Lower leg skin (tissue), 3 donors: ENCODE results near the gene LAMC3.

Source experiments
- POLR2A ChIP-seq, 2 donors: fragments of 450-650 bp; IDR thresholded peaks; one replicate each; pipeline ENCODE4 v1.6.1; 2016 to 2017; ENCODE audit warnings: antibody characterized with exemption in 2 of 2, mild to moderate bottlenecking in 1 of 2, moderate library complexity in 1 of 2
- TF ChIP-seq, protein P1 (sequence below), 3 donors: fragments of 450-650 bp; IDR thresholded peaks; one replicate each; pipeline ENCODE4 v1.5.1; 2016; ENCODE audit warnings: antibody characterized with exemption in 3 of 3, mild to moderate bottlenecking in 3 of 3, moderate library complexity in 2 of 3

GRCh38 chr9:131032384-131032783 lies 23.4 kb downstream of the LAMC3 start:
- TF ChIP-seq, protein P1, sequence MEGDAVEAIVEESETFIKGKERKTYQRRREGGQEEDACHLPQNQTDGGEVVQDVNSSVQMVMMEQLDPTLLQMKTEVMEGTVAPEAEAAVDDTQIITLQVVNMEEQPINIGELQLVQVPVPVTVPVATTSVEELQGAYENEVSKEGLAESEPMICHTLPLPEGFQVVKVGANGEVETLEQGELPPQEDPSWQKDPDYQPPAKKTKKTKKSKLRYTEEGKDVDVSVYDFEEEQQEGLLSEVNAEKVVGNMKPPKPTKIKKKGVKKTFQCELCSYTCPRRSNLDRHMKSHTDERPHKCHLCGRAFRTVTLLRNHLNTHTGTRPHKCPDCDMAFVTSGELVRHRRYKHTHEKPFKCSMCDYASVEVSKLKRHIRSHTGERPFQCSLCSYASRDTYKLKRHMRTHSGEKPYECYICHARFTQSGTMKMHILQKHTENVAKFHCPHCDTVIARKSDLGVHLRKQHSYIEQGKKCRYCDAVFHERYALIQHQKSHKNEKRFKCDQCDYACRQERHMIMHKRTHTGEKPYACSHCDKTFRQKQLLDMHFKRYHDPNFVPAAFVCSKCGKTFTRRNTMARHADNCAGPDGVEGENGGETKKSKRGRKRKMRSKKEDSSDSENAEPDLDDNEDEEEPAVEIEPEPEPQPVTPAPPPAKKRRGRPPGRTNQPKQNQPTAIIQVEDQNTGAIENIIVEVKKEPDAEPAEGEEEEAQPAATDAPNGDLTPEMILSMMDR (IDR thresholded peaks at IDR 0.05) = no peak
- no peak for TF ChIP-seq POLR2A (IDR thresholded peaks at IDR 0.05)
